SK-N-SH (cell line): ENCODE measurements around the gene CCDC74A. TPM values are rescaled to one million over a fixed set of nuclear protein-coding genes. Genes with fewer than 3 reads are reported as not detected.
A peak's percentile ranks its signal among the peaks of the same experiment; 100 is the strongest.
"Not testable (repeated sequence)": the region's sequence is repeated elsewhere in the genome, so short reads cannot be mapped to it uniquely, and the experiment has no call there.

Source experiments
- CTCF ChIA-PET: fragments of 300-600, 350-600 bp; formaldehyde crosslinking; extraction: SDS; loops from one replicate; lab custom pipeline; 2021; lab: Yijun Ruan, JAX
- POLR2A ChIA-PET: fragments of 350-600 bp; sonication (Branson Sonifier 250); formaldehyde crosslinking; extraction: SDS; loops from one replicate; lab custom pipeline; 2020; ENCODE audit warnings: antibody characterized with exemption, inconsistent platforms; lab: Yijun Ruan, JAX
- DNase-seq: peaks from one replicate; pipeline ENCODE4 v3.0.0; 2012
- H2AFZ ChIP-seq: fragments of 200-600 bp; sonication (generic); 2 replicates; pipeline ENCODE4 v1.8.1; 2016; ENCODE audit warnings: antibody characterized with exemption, mild to moderate bottlenecking, low read depth
- H3F3A ChIP-seq: fragments of 200-600 bp; sonication (generic); replicated peaks from 2 replicates; pipeline ENCODE3; 2016; ENCODE audit warnings: antibody characterized with exemption, mild to moderate bottlenecking; ENCODE audit not compliant: insufficient read depth
- H3K27ac ChIP-seq, 2 experiments: fragments of 200-500 bp in 1 of 2; fragments of 200-600 bp in 1 of 2; sonication (Bioruptor generic) in 1 of 2; sonication (generic), shearing (Covaris generic) in 1 of 2; 2 replicates each; pipeline versions ENCODE4 v1.5.1 to v1.6.1; 2014 to 2016; ENCODE audit warnings: low read depth in 2 of 2, inconsistent platforms in 1 of 2, low read length in 1 of 2, mild to moderate bottlenecking in 1 of 2, mixed read lengths in 1 of 2
- H3K27me3 ChIP-seq: fragments of 200-600 bp; sonication (generic), shearing (Covaris generic); 2 replicates; pipeline ENCODE4 v1.6.1; 2016; ENCODE audit warnings: mixed run types; ENCODE audit not compliant: insufficient read depth
- H3K36me3 ChIP-seq, 2 experiments: fragments of 200-500 bp in 1 of 2; fragments of 200-600 bp in 1 of 2; sonication (Bioruptor generic) in 1 of 2; sonication (generic) in 1 of 2; replicated peaks in 1 of 2; 2 replicates each; pipeline versions ENCODE3 to v1.5.1; 2014 to 2016; ENCODE audit warnings: low read length in 1 of 2, mild to moderate bottlenecking in 1 of 2; ENCODE audit not compliant: insufficient read depth in 2 of 2, control insufficient read depth in 1 of 2
- H3K4me1 ChIP-seq, 2 experiments: fragments of 200-500 bp in 1 of 2; fragments of 200-600 bp in 1 of 2; sonication (Bioruptor generic) in 1 of 2; sonication (generic), shearing (Covaris generic) in 1 of 2; 2 replicates each; pipeline versions ENCODE4 v1.5.1 to v1.6.1; 2014 to 2016; ENCODE audit warnings: low read depth in 1 of 2, low read length in 1 of 2, mixed run types in 1 of 2; ENCODE audit not compliant: insufficient read depth in 2 of 2, control insufficient read depth in 1 of 2
- H3K4me2 ChIP-seq: fragments of 200-600 bp; sonication (generic), shearing (Covaris generic); 2 replicates; pipeline ENCODE4 v1.6.1; 2017; ENCODE audit warnings: mixed run types
- H3K4me3 ChIP-seq, 2 experiments: fragments of 200-500 bp in 1 of 2; fragments of 200-600 bp in 1 of 2; sonication (Bioruptor generic) in 1 of 2; sonication (generic), shearing (Covaris generic) in 1 of 2; 2 replicates each; pipeline versions ENCODE4 v1.5.1 to v1.8.1; 2014 to 2016; ENCODE audit warnings: low read depth in 2 of 2, inconsistent platforms in 1 of 2, low read length in 1 of 2, mild to moderate bottlenecking in 1 of 2, mixed read lengths in 1 of 2, moderate library complexity in 1 of 2
- H3K79me2 ChIP-seq: fragments of 200-600 bp; sonication (generic); 2 replicates; pipeline ENCODE4 v1.8.1; 2017; ENCODE audit warnings: mild to moderate bottlenecking; ENCODE audit not compliant: insufficient read depth
- H3K9ac ChIP-seq: fragments of 200-600 bp; sonication (generic); 2 replicates; pipeline ENCODE4 v1.6.1; 2017; ENCODE audit warnings: mixed run types
- H3K9me2 ChIP-seq: fragments of 200-600 bp; sonication (generic); 2 replicates; pipeline ENCODE4 v1.6.1; 2017; ENCODE audit warnings: mixed run types
- H3K9me3 ChIP-seq: fragments of 200-600 bp; sonication (generic); 2 replicates; pipeline ENCODE4 v1.6.1; 2017; ENCODE audit warnings: mixed run types, mild to moderate bottlenecking, moderate library complexity
- H4K20me1 ChIP-seq: fragments of 200-600 bp; sonication (generic); 2 replicates; pipeline ENCODE4 v1.6.1; 2017; ENCODE audit warnings: mild to moderate bottlenecking, mixed run types; ENCODE audit not compliant: insufficient read depth
- CHD2 ChIP-seq: fragments of 150-350 bp; IDR thresholded peaks from 2 replicates; pipeline ENCODE4 v1.6.1; 2018; ENCODE audit warnings: low read length; ENCODE audit not compliant: partially characterized antibody
- FOXJ3 ChIP-seq: sonication (generic); formaldehyde crosslinking; IDR thresholded peaks from 2 replicates; pipeline ENCODE4 v1.5.1; 2020; ENCODE audit warnings: mild to moderate bottlenecking, missing genetic modification reagents
- GABPA ChIP-seq: IDR thresholded peaks from 2 replicates; pipeline ENCODE4 v1.4.0; 2012; ENCODE audit warnings: low read depth, mild to moderate bottlenecking
- JUND ChIP-seq: IDR thresholded peaks from 2 replicates; pipeline ENCODE4 v1.4.0; 2012
- MXI1 ChIP-seq: IDR thresholded peaks from 2 replicates; pipeline ENCODE4 v1.6.1; 2012; ENCODE audit warnings: mild to moderate bottlenecking, low read depth, low read length, improper control_type of control experiment
- NFIC ChIP-seq: IDR thresholded peaks from 2 replicates; pipeline ENCODE4 v1.4.0; 2012; ENCODE audit warnings: borderline replicate concordance
- NRF1 ChIP-seq: IDR thresholded peaks from 2 replicates; pipeline ENCODE4 v1.6.1; 2012; ENCODE audit warnings: low read depth, mild to moderate bottlenecking, low read length
- POLR2AphosphoS5 ChIP-seq: IDR thresholded peaks from 2 replicates; pipeline ENCODE4 v1.6.1; 2012; ENCODE audit warnings: low read depth, low read length
- RAD21 ChIP-seq: IDR thresholded peaks from 2 replicates; pipeline ENCODE4 v1.6.1; 2012; ENCODE audit warnings: mild to moderate bottlenecking, low read length
- RCOR1 ChIP-seq: fragments of 150-350 bp; IDR thresholded peaks from 2 replicates; pipeline ENCODE4 v1.6.1; 2017; ENCODE audit warnings: antibody characterized with exemption, low read length
- RFX5 ChIP-seq: IDR thresholded peaks from 2 replicates; pipeline ENCODE4 v1.6.1; 2012; ENCODE audit warnings: mild to moderate bottlenecking, improper control_type of control experiment, low read length
- RXRA ChIP-seq: IDR thresholded peaks from 2 replicates; pipeline ENCODE4 v1.4.0; 2012; ENCODE audit warnings: low read depth, mild to moderate bottlenecking, borderline replicate concordance
- TAF1 ChIP-seq: IDR thresholded peaks from 2 replicates; pipeline ENCODE4 v1.6.1; 2012; ENCODE audit warnings: low read depth, mild to moderate bottlenecking, low read length, moderate library complexity, borderline replicate concordance
- TCF12 ChIP-seq: IDR thresholded peaks from 2 replicates; pipeline ENCODE4 v1.4.0; 2012
- TEAD4 ChIP-seq: IDR thresholded peaks from 2 replicates; pipeline ENCODE4 v1.4.0; 2012; ENCODE audit warnings: mild to moderate bottlenecking, borderline replicate concordance; ENCODE audit not compliant: insufficient read depth
- YY1 ChIP-seq: IDR thresholded peaks from 2 replicates; pipeline ENCODE4 v1.4.0; 2012; ENCODE audit warnings: low read depth, mild to moderate bottlenecking
- ZBTB33 ChIP-seq: IDR thresholded peaks from 2 replicates; pipeline ENCODE4 v1.4.0; 2012; ENCODE audit warnings: low read depth, borderline replicate concordance
- WGBS: methylation state at CpG from one replicate; pipeline ENCODE4 v1.1.6; 2017; ENCODE audit warnings: low lambda C conversion rate; 5-methylcytosine and 5-hydroxymethylcytosine counted together
- polyA plus RNA-seq, 3 experiments: library from polyadenylated mRNA; depleted of rRNA; stranded (reverse); fragments of >200 nt; gene quantifications; 2 replicates each; pipeline ENCODE4 v1.2.3, GENCODE V29; 2012
- TF ChIP-seq, protein P1 (sequence below): fragments of 150-350 bp; IDR thresholded peaks from 2 replicates; pipeline ENCODE4 v1.6.1; 2017; ENCODE audit warnings: antibody characterized with exemption, low read length, low read depth, borderline replicate concordance
- TF ChIP-seq, protein P2 (sequence below): IDR thresholded peaks from 2 replicates; pipeline ENCODE4; 2012

Gene CCDC74A
- polyA plus RNA-seq, 1 of the 3 experiments (the other 2 are of a cell fraction): 21.3 TPM

- peak; percentile 75 for DNase-seq
- H3F3A ChIP-seq, H4K20me1 ChIP-seq, H3K27me3 ChIP-seq, H3K36me3 ChIP-seq, H3K9me2 ChIP-seq, H3K9me3 ChIP-seq: not testable (repeated sequence)
- Histone ChIP-seq H3K4me3 (peak within 1 kb of the TSS; percentile 83 to 91), H3K79me2 (peaks cover 56% of the 10 kb centered on the region), H3K4me2 (peak within 1 kb of the TSS; percentile 82), H3K4me1 (peaks cover 6 to 15% of the 10 kb centered on the region in 2 experiments; a peak in 2 of 4 replicates), H3K9ac (peak within 1 kb of the TSS; percentile 93), H3K27ac (peak within 1 kb of the TSS; percentile 74 to 91), H2AFZ (peak within 1 kb of the TSS; percentile 83)
- ChIA-PET POLR2A (interaction anchor here (0.6 kb wide), 1 partner anchor 45 kb away, joined by 3 read pairs; no protein-coding TSS in a partner anchor), CTCF (interaction anchor here (0.6 to 5.1 kb wide), 20 partner anchors 11 to 349 kb away, joined by 3 to 36 read pairs (median 4); partner anchors contain the start of gene CCDC74A)
- 0% methylated on average over 6 of the region's 53 CpGs for WGBS
These were observed 35.7 kb upstream of the CCDC74A start, which contains the start of gene MZT2A for GRCh38 chr2:131492015-131492417. Gene MZT2A, minus strand, starts transcription at chr2:131492397. Its CDS starts 21 bp downstream, at chr2:131492376.

DNA sequence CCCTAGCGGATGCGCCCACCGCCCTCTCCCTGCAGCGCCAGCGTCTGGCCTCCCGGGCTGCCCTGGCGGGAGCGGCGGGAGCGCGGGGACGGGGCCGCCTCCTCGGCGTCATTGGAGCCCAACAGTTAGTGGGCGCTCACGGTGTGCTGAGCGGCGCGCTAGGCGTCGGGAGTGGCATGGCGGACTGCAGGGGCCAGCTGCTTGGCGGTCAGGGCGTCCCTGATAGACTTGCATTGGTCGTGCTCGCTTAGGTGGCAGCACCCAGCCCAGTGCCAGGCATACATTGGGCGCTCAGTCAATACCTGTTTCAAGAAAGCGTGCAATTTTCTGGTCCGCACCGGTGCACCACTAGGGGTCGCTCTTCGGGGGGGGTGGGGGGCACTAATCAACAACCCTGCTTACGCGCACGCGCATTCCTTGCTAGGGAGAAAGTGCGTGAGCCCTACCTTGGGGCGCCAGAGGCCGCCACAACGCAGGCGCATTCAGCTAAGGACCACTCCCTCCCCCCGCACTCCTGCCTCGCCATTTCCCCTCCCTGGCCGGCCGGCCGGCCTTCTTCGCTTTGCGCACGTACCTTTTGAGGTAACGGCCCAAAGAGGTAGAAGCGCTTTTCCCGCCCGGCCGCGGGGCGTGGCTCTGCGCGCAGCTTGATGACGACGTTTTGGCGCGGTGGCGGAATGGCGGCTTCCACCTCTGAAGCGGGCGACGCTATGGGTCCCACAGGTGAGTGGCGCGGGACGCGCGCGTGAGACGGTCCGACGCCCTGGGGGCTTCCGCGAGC lies 35.1 kb upstream of the CCDC74A start:
- peaks cover 6 to 15% of the 10 kb centered on the region in 2 experiments; a peak in 2 of 4 replicates for H3K4me1 ChIP-seq
- under 1% methylated on average over 25 of the region's 79 CpGs for WGBS
- peak; percentile 39; the same call in 1 of the 2 replicates for TF ChIP-seq MXI1
- no peak; the same call in 1 of the 2 replicates for TF ChIP-seq POLR2AphosphoS5
- no peak for TF ChIP-seq TEAD4
- peak; percentile 92 for TF ChIP-seq YY1
- peak; percentile 75 for TF ChIP-seq TAF1
- no peak for TF ChIP-seq GABPA
- TF ChIP-seq FOXJ3 (CRISPR knock-in tag): no peak
- TF ChIP-seq TCF12: no peak
- peak; percentile 64 for TF ChIP-seq NRF1
- no peak for TF ChIP-seq JUND
- no peak for TF ChIP-seq RFX5
- TF ChIP-seq, protein P1, sequence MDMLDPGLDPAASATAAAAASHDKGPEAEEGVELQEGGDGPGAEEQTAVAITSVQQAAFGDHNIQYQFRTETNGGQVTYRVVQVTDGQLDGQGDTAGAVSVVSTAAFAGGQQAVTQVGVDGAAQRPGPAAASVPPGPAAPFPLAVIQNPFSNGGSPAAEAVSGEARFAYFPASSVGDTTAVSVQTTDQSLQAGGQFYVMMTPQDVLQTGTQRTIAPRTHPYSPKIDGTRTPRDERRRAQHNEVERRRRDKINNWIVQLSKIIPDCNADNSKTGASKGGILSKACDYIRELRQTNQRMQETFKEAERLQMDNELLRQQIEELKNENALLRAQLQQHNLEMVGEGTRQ: no peak
- peak; percentile 33 for TF ChIP-seq CHD2
- peak; percentile 11; the same call in 1 of the 2 replicates for TF ChIP-seq RAD21
- TF ChIP-seq ZBTB33: no peak
- TF ChIP-seq, protein P2, sequence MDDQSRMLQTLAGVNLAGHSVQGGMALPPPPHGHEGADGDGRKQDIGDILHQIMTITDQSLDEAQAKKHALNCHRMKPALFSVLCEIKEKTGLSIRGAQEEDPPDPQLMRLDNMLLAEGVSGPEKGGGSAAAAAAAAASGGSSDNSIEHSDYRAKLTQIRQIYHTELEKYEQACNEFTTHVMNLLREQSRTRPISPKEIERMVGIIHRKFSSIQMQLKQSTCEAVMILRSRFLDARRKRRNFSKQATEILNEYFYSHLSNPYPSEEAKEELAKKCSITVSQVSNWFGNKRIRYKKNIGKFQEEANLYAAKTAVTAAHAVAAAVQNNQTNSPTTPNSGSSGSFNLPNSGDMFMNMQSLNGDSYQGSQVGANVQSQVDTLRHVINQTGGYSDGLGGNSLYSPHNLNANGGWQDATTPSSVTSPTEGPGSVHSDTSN: no peak
- TF ChIP-seq RCOR1: no peak
- no peak for TF ChIP-seq RXRA
- no peak for TF ChIP-seq NFIC

More for the DNA sequence above, 35.1 kb upstream of the CCDC74A start:
- Histone ChIP-seq H3K4me3 (peak overlapping the region; percentile 83 to 91), H2AFZ (peak overlapping the region; percentile 83), H3K27ac (peak overlapping the region; percentile 74 to 91), H3F3A (no peaks in the 10 kb centered on the region), H3K79me2 (peaks cover 61% of the 10 kb centered on the region), H3K36me3 (no peaks in the 10 kb centered on the region), H4K20me1 (peaks cover 7% of the 10 kb centered on the region; the same call in 1 of the 2 replicates), H3K9me3 (no peaks in the 10 kb centered on the region), H3K4me2 (peak overlapping the region; percentile 82), H3K27me3 (no peaks in the 10 kb centered on the region), H3K9me2 (no peaks in the 10 kb centered on the region), H3K9ac (peak overlapping the region; percentile 93)
- POLR2A ChIA-PET: interaction anchor here (0.6 to 0.8 kb wide), 2 partner anchors 45 to 451 kb away, joined by 3 read pairs; no protein-coding TSS in a partner anchor
- DNase-seq: peak; percentile 100
- CTCF ChIA-PET: interaction anchor here (0.6 to 5.1 kb wide), 30 partner anchors 10 to 451 kb away, joined by 3 to 36 read pairs (median 4); partner anchors contain the start of gene CCDC74A
